Transverse colon (tissue), 4 donors: Measurements from ENCODE around the gene SERPINB1. TPM values are rescaled to one million over a fixed set of nuclear protein-coding genes. Genes with fewer than 3 reads are reported as not detected.
A peak's percentile ranks its signal among the peaks of the same experiment; 100 is the strongest.
"Not testable (repeated sequence)": the region's sequence is repeated elsewhere in the genome, so short reads cannot be mapped to it uniquely, and the experiment has no call there.

Experiments
- DNase-seq: peaks from one replicate; pipeline ENCODE4 v3.0.0-alpha.2; 2019
- H3K27ac ChIP-seq, 4 donors: fragments of 200-600 bp; sonication (generic); 2 replicates each; pipeline ENCODE4 v1.5.1; 2016 to 2018; ENCODE audit warnings: inconsistent platforms in 4 of 4
- H3K27me3 ChIP-seq: fragments of 200-600 bp; sonication (generic); 2 replicates; pipeline ENCODE4 v1.5.1; 2017; ENCODE audit warnings: inconsistent platforms
- H3K36me3 ChIP-seq, 4 donors: fragments of 200-600 bp; sonication (generic); 2 replicates each; pipeline ENCODE4 v1.5.1; 2017 to 2019; ENCODE audit warnings: inconsistent platforms in 4 of 4
- H3K4me1 ChIP-seq, 4 donors: fragments of 200-600 bp; sonication (generic); 2 replicates each; pipeline ENCODE4 v1.5.1; 2017 to 2020; ENCODE audit warnings: inconsistent platforms in 4 of 4
- H3K4me3 ChIP-seq, 4 donors: fragments of 200-600 bp; sonication (generic); 1 replicate in 1 of 4; 2 replicates in 3 of 4; pipeline versions ENCODE4 v1.5.1 to v1.6.1; 2017 to 2019; ENCODE audit warnings: inconsistent platforms in 4 of 4
- H3K9me3 ChIP-seq, 2 donors: fragments of 200-600 bp; sonication (generic); 2 replicates each; pipeline ENCODE4 v1.5.1; 2017 to 2019; ENCODE audit warnings: inconsistent platforms in 2 of 2
- EP300 ChIP-seq: sonication (generic); formaldehyde crosslinking; IDR thresholded peaks from one replicate; pipeline ENCODE4 v1.6.1; 2017; ENCODE audit warnings: antibody characterized with exemption, low read depth
- POLR2A ChIP-seq: fragments of 450-650 bp; IDR thresholded peaks from one replicate; pipeline ENCODE4 v1.6.1; 2016; ENCODE audit warnings: antibody characterized with exemption, mild to moderate bottlenecking, moderate library complexity
- POLR2AphosphoS5 ChIP-seq, 3 donors: sonication (generic); formaldehyde crosslinking; IDR thresholded peaks; one replicate each; pipeline ENCODE4 v1.6.1; 2016; ENCODE audit warnings: antibody characterized with exemption in 3 of 3
- WGBS, 2 donors: methylation state at CpG; one replicate each; pipeline ENCODE4 v1.1.5; 2018; ENCODE audit warnings: low coverage in 1 of 2; 5-methylcytosine and 5-hydroxymethylcytosine counted together
- in situ Hi-C, 4 donors: fragments of 200-750 bp; cut with MboI; loops; one replicate each; pipeline versions ENCODE4 v1.15.0 to v1.15.1; 2017; ENCODE audit warnings: low sequenced_read_pairs in 3 of 4, low pct_ligation_motif_present in 1 of 4, low pct_unique_long_range_greater_than_20kb in 1 of 4
- intact Hi-C: fragments of 100-400 bp; cut with DNase I; formaldehyde crosslinking; loops from one replicate; pipeline ENCODE4 v1.15.1; 2023; ENCODE audit warnings: low total_unique reads
- total RNA-seq, 4 donors: library from RNA; depleted of rRNA; stranded (reverse); fragments of >200 nt; gene quantifications; one replicate each; pipeline ENCODE4 v1.1.0, GENCODE V29; 2016
- TF ChIP-seq, protein P1 (sequence below), 5 experiments: fragments of 200-600 bp in 3 of 5; fragments of 450-650 bp in 2 of 5; sonication (generic) in 3 of 5; IDR thresholded peaks; 1 replicate in 2 of 5; 2 replicates in 3 of 5; pipeline ENCODE4 v1.5.1; 2016 to 2017; ENCODE audit warnings: antibody characterized with exemption in 5 of 5, inconsistent platforms in 3 of 5, mild to moderate bottlenecking in 2 of 5, moderate library complexity in 1 of 5

Gene SERPINB1
- total RNA-seq, 4 donors from 2014 or later: 22.3 to 140 (median 88.4) TPM

DNA sequence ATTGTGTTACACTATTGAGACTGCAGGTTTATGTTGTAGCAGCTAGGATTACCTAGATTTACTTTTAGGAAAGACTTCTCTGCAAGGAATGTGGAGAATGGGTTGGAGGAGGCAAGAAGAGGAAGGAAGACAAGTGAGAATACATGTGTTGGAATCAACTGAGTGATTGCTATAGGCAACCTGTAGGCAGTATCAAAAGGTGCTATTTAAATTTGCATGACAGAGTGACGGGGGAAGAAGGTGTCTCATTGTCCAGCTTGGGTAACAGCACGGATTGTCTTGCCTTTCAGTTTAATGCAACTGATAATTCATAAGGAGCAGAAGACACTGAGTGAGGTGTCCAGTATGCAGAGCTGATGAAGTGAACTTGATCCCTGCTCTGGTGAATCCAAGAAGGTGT is 42.0 kb upstream of the SERPINB1 start:
- in situ Hi-C loops: no loop called here
- H3K27ac ChIP-seq: no peak overlapping the region
- peaks cover 0 to 15% (median 4%) of the 10 kb centered on the region in 4 donors for H3K4me1 ChIP-seq
- no peak overlapping the region for H3K4me3 ChIP-seq
- H3K36me3 ChIP-seq: no peaks in the 10 kb centered on the region
- 91 to 100% methylated on average over 2 of the region's 2 CpGs for WGBS, 2 donors
- H3K9me3 ChIP-seq: no peaks in the 10 kb centered on the region
- no peak for TF ChIP-seq POLR2AphosphoS5 (IDR thresholded peaks at IDR 0.05)
- TF ChIP-seq, protein P1, sequence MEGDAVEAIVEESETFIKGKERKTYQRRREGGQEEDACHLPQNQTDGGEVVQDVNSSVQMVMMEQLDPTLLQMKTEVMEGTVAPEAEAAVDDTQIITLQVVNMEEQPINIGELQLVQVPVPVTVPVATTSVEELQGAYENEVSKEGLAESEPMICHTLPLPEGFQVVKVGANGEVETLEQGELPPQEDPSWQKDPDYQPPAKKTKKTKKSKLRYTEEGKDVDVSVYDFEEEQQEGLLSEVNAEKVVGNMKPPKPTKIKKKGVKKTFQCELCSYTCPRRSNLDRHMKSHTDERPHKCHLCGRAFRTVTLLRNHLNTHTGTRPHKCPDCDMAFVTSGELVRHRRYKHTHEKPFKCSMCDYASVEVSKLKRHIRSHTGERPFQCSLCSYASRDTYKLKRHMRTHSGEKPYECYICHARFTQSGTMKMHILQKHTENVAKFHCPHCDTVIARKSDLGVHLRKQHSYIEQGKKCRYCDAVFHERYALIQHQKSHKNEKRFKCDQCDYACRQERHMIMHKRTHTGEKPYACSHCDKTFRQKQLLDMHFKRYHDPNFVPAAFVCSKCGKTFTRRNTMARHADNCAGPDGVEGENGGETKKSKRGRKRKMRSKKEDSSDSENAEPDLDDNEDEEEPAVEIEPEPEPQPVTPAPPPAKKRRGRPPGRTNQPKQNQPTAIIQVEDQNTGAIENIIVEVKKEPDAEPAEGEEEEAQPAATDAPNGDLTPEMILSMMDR (IDR thresholded peaks at IDR 0.05): no peak
- no peak for TF ChIP-seq EP300
- TF ChIP-seq POLR2A: no peak
- intact Hi-C loops: no loop called here
- H3K27me3 ChIP-seq: no peaks in the 10 kb centered on the region
- DNase-seq: no peak

DNA sequence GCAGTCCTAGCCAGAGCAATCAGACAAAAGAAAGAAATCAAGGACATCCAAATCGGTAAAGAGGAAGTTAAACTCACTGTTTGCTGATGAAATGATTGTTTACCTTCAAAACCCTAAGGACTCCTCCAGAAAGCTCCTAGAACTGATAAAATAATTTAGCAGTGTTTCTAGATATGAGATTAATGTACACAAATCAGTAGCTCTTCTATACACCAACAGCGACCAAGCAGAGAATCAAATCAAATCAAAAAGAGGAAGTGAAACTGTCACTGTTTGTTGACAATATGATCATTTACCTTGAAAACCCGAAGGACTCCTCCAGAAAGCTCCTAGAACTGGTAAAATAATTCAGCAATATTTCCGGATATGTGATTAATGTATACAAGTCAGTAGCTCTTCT is 39.8 kb upstream of the SERPINB1 start:
- in situ Hi-C loops: no loop called here
- no peaks in the 10 kb centered on the region for H3K27me3 ChIP-seq
- WGBS, 2 donors: 34 to 42% methylated on average over 4 of the region's 4 CpGs
- H3K27ac ChIP-seq: peak overlapping the region; percentile 4 to 35 (median 18)
- H3K4me3 ChIP-seq: no peak overlapping the region
- DNase-seq: no peak
- H3K36me3 ChIP-seq: no peaks in the 10 kb centered on the region
- intact Hi-C loops: no loop called here
- TF ChIP-seq POLR2AphosphoS5 (IDR thresholded peaks at IDR 0.05): no peak
- no peak for TF ChIP-seq POLR2A
- no peak for TF ChIP-seq EP300
- TF ChIP-seq, protein P1 (IDR thresholded peaks at IDR 0.05): no peak
- H3K9me3 ChIP-seq: no peaks in the 10 kb centered on the region
- peaks cover 6 to 22% (median 16%) of the 10 kb centered on the region in 4 donors for H3K4me1 ChIP-seq

DNA sequence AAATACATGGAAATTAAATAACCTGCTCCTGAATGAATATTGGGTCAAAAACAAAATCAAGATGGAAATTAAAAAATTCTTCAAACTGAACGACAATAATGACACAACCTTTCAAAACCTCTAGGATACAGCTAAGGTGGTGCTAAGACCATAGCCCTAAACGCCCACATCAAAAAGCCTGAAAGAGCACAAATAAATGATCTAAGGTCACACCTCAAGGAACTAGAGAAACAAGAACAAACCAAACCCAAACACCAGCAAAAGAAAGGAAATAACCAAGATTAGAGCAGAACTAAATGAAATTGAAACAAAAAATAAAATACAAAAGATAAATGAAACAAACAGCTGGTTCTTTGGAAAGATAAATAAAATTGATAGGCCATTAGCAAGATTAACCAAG is 38.5 kb upstream of the SERPINB1 start:
- H3K9me3 ChIP-seq, H3K4me3 ChIP-seq, in situ Hi-C loops, DNase-seq, H3K36me3 ChIP-seq, intact Hi-C loops, H3K27me3 ChIP-seq: not testable (repeated sequence)
- peak overlapping the region in 1 of 4 donors; percentile 8 for H3K27ac ChIP-seq
- 50 to 89% methylated on average over 2 of the region's 2 CpGs for whole genome bisulfite sequencing, 2 donors
- peaks cover 10 to 27% (median 23%) of the 10 kb centered on the region in 4 donors for H3K4me1 ChIP-seq

DNA sequence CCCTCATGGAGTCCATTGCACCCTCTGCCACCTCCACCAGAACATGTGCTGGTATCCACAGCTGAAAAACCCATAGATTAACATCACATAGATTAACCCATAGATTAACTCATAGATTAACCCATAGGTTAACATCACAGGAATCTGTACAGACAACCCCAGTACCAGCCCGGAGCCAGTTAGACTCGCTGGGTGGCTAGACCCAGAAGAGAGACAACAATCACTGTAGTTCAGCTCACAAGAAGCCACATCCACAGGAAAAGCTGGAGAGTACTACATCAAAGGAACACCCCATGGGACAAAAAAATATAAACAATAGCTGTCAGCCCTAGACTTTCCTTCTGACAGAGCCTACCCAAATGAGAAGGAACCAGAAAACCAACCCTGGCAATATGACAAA is 36.3 kb upstream of the SERPINB1 start:
- no peaks in the 10 kb centered on the region for H3K27me3 ChIP-seq
- WGBS, 2 donors: 84 to 92% methylated on average over 2 of the region's 2 CpGs
- no peak overlapping the region for H3K4me3 ChIP-seq
- H3K9me3 ChIP-seq: no peaks in the 10 kb centered on the region
- DNase-seq: no peak
- no peaks in the 10 kb centered on the region for H3K36me3 ChIP-seq
- intact Hi-C loops (no loop called here), in situ Hi-C loops (no loop called here)
- peak overlapping the region; percentile 79 to 86 (median 81) for H3K27ac ChIP-seq
- no peak for TF ChIP-seq POLR2A
- TF ChIP-seq EP300: no peak
- TF ChIP-seq, protein P1 (IDR thresholded peaks at IDR 0.05): no peak
- TF ChIP-seq POLR2AphosphoS5 (IDR thresholded peaks at IDR 0.05): no peak
- peaks cover 10 to 31% (median 28%) of the 10 kb centered on the region in 4 donors for H3K4me1 ChIP-seq
